ENCODE results near the gene ZFP62. TPM values are rescaled to one million over a fixed set of nuclear protein-coding genes. Genes with fewer than 3 reads are reported as not detected.

Gene ZFP62
- total RNA-seq, 2 experiments from 2014 or later: 22.6 to 24.9 TPM

DNA sequence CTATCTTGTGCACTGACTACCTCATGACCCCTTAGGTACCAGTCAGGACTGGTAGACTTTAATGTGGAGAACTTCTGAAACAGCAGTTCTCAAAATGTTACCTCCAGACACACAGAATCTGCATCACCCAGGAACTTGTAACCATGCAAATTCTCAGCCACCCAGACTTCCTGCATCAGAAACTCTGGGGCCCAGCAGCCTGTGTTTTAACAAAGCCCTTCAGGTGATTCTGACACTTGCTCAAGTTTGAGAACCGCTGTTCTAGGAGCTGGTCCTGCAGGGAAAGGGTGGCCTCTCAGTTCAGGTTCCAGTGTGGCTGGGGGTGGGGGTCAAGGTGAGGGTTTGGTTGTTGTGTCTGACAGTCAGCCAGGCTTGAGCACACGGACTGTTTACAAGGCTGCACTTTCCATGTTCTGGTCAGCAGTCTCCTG is 28.4 kb downstream of the ZFP62 start:
- TF ChIP-seq, protein P1, sequence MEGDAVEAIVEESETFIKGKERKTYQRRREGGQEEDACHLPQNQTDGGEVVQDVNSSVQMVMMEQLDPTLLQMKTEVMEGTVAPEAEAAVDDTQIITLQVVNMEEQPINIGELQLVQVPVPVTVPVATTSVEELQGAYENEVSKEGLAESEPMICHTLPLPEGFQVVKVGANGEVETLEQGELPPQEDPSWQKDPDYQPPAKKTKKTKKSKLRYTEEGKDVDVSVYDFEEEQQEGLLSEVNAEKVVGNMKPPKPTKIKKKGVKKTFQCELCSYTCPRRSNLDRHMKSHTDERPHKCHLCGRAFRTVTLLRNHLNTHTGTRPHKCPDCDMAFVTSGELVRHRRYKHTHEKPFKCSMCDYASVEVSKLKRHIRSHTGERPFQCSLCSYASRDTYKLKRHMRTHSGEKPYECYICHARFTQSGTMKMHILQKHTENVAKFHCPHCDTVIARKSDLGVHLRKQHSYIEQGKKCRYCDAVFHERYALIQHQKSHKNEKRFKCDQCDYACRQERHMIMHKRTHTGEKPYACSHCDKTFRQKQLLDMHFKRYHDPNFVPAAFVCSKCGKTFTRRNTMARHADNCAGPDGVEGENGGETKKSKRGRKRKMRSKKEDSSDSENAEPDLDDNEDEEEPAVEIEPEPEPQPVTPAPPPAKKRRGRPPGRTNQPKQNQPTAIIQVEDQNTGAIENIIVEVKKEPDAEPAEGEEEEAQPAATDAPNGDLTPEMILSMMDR (IDR thresholded peaks at IDR 0.05): no peak
- intact Hi-C loops (cut with DNase I, micrococcal nuclease): loop anchor here (1.0 to 10.0 kb wide), 5 partner anchors 23 to 48 kb away; partner anchors contain the start of gene ZFP62 (in 1 of the 2)
- H3K27me3 Mint-ChIP-seq: no peaks in the 10 kb centered on the region
- H3K9me3 Mint-ChIP-seq: no peaks in the 10 kb centered on the region
- no peaks in the 10 kb centered on the region for H3K27me3 ChIP-seq (ENCODE audit: control insufficient read depth in 1 of 2, insufficient read depth in 2 of 2, low read length in 2 of 2)
- peaks cover 77% of the 10 kb centered on the region for H3K36me3 Mint-ChIP-seq (ENCODE audit: low read depth)
- ATAC-seq (ENCODE audit: poor library complexity) (peak; percentile 64), DNase-seq (peak in 11 of 14 experiments; percentile 24 to 72 (median 41))
- H3K4me1 Mint-ChIP-seq (ENCODE audit: low read depth): peaks cover 61% of the 10 kb centered on the region
- peak overlapping the region; percentile 99 for H3K27ac Mint-ChIP-seq
- H3K9me3 ChIP-seq (ENCODE audit: control insufficient read depth in 1 of 2, insufficient read depth in 1 of 2, low read length in 2 of 2): no peaks in the 10 kb centered on the region
- peaks cover 54% of the 10 kb centered on the region for H3K4me1 ChIP-seq (ENCODE audit: insufficient read depth, low read length)
- H3K27ac ChIP-seq (ENCODE audit: low read depth in 1 of 2, low read length in 2 of 2): peak overlapping the region; percentile 34 to 96
- peaks cover 42% of the 10 kb centered on the region for H3K36me3 ChIP-seq (ENCODE audit: insufficient read depth, low read length)
- POLR2A ChIA-PET: interaction anchor here (1.7 to 11.8 kb wide), 6 partner anchors 8 to 338 kb away, joined by 6 to 612 read pairs (median 14); partner anchors contain the start of genes CNOT6 and MGAT1
- CTCF ChIA-PET: interaction anchor here (0.8 to 3.9 kb wide), 8 partner anchors 21 to 540 kb away, joined by 3 to 34 read pairs (median 8); no protein-coding TSS in a partner anchor
- H3K4me3 Mint-ChIP-seq: peak overlapping the region; percentile 99
- H3K4me3 ChIP-seq (ENCODE audit: low read length): peak overlapping the region; percentile 92

DNA sequence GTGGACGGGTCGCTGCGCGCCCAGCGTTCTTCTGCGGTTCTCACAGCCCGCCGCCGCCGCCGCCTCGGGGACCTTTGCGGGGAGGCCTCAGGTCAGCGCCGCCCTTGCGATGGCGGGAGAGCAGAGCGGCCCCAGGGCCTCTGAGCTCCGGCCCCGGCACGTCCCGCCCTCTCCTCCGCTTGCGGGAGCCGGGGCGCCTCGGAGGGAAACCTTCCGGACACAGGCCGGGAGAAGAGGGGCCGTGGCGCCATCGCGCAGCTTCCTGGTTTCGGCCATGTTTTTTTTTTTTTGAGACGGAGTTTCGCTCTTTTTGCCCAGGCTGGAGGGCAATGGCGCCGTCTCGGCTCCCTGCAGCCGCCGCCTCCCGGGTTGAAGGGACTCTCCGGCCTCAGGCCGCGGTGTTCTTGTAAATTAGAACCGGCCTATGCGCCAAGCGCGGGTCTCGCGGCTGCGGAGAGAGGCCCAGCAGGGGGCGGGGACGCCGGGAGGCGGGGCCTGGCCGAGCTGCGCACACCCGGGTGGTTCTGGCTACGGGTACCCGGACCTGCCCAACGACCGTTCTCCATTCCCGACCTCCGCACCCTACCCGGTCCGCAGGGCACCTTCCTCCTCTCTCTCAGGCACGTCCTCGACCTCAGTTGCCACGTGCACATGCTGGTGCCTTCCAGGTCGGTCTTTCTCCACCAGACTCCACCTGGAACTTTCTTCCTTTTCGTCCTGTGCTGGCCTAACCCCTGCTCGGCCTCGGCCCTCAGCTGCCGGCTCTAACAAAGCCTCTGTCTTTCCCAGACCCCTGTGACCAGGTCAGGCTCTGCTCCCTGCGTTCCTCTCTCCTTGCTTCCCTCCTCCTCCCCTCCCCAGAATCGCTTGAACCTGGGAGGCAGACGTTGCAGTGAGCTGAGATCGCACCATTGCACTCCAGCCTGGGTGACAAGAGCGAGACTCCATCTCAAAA is 29.7 kb downstream of the ZFP62 start:
- ChIA-PET CTCF (interaction anchor here (0.8 to 3.9 kb wide), 11 partner anchors 9 to 375 kb away, joined by 3 to 34 read pairs (median 6); partner anchors contain the start of gene ZFP62), POLR2A (interaction anchor here (0.6 to 11.8 kb wide), 27 partner anchors 8 to 539 kb away, joined by 3 to 612 read pairs (median 5); partner anchors contain the start of genes CNOT6, MGAT1, TRIM41 and TRIM52)
- ATAC-seq (ENCODE audit: poor library complexity) (peak; percentile 45), DNase-seq (peak; percentile 57 to 86 (median 75))
- Histone ChIP-seq H3K27me3 (ENCODE audit: control insufficient read depth in 1 of 2, insufficient read depth in 2 of 2, low read length in 2 of 2) (no peaks in the 10 kb centered on the region), H3K4me1 (ENCODE audit: insufficient read depth, low read length) (peaks cover 54% of the 10 kb centered on the region), H3K36me3 (ENCODE audit: insufficient read depth, low read length) (peaks cover 31% of the 10 kb centered on the region), H3K4me3 (ENCODE audit: low read length) (peak overlapping the region; percentile 92), H3K9me3 (ENCODE audit: control insufficient read depth in 1 of 2, insufficient read depth in 1 of 2, low read length in 2 of 2) (no peaks in the 10 kb centered on the region), H3K27ac (ENCODE audit: low read depth in 1 of 2, low read length in 2 of 2) (peak overlapping the region; percentile 94 to 96)
- H3K4me1 Mint-ChIP-seq (ENCODE audit: low read depth): peaks cover 63% of the 10 kb centered on the region
- intact Hi-C loops (cut with DNase I, micrococcal nuclease): loop anchor here (1.0 to 10.0 kb wide), 8 partner anchors 21 to 47 kb away; partner anchors contain the start of genes ZFP62 (in 2 of the 2) and MGAT1 (in 1 of the 2)
- no peaks in the 10 kb centered on the region for H3K27me3 Mint-ChIP-seq
- peaks cover 68% of the 10 kb centered on the region for H3K36me3 Mint-ChIP-seq (ENCODE audit: low read depth)
- H3K27ac Mint-ChIP-seq: peak overlapping the region; percentile 99
- TF ChIP-seq, protein P1 (IDR thresholded peaks at IDR 0.05): no peak
- H3K9me3 Mint-ChIP-seq: no peaks in the 10 kb centered on the region
- H3K4me3 Mint-ChIP-seq: peak overlapping the region; percentile 99

Data from CD4-positive, alpha-beta T cell (primary cell).